Left colon (tissue), 2 donors: ENCODE results near the gene GSK3A. TPM values are rescaled to one million over a fixed set of nuclear protein-coding genes. Genes with fewer than 3 reads are reported as not detected.

Experiments used
- ATAC-seq: fragments of 200-7000 bp; cut with Tn5 transposase; one replicate; pipeline ENCODE4 v1.9.1; 2020; ENCODE audit warnings: mild to moderate bottlenecking, moderate library complexity
- DNase-seq, 2 donors: peaks; one replicate each; pipeline ENCODE4 v3.0.0-alpha.2; 2020
- intact Hi-C, 2 donors: fragments of 100-400 bp; cut with DNase I in 1 of 2; cut with micrococcal nuclease in 1 of 2; formaldehyde crosslinking; loops; one replicate each; pipeline versions ENCODE4 v1.11.2 to v1.14.0; 2022; cut with DNase I, micrococcal nuclease
- total RNA-seq, 2 donors: library from RNA; stranded (reverse); fragmentation: NEBNext Ultra II Directional; extraction: Animal tissue kit (Norgen Biotek cat#: 25700); gene quantifications; one replicate each; pipeline ENCODE4 v1.2.1, GENCODE V29; 2021
- donor health status: DM: no; HTN: no; CAD: no.
- donor health status: DM: yes; HTN: yes; CAD: no.

The GSK3A gene
- total RNA-seq, 2 donors from 2014 or later: 40.9 to 43.3 TPM

DNA sequence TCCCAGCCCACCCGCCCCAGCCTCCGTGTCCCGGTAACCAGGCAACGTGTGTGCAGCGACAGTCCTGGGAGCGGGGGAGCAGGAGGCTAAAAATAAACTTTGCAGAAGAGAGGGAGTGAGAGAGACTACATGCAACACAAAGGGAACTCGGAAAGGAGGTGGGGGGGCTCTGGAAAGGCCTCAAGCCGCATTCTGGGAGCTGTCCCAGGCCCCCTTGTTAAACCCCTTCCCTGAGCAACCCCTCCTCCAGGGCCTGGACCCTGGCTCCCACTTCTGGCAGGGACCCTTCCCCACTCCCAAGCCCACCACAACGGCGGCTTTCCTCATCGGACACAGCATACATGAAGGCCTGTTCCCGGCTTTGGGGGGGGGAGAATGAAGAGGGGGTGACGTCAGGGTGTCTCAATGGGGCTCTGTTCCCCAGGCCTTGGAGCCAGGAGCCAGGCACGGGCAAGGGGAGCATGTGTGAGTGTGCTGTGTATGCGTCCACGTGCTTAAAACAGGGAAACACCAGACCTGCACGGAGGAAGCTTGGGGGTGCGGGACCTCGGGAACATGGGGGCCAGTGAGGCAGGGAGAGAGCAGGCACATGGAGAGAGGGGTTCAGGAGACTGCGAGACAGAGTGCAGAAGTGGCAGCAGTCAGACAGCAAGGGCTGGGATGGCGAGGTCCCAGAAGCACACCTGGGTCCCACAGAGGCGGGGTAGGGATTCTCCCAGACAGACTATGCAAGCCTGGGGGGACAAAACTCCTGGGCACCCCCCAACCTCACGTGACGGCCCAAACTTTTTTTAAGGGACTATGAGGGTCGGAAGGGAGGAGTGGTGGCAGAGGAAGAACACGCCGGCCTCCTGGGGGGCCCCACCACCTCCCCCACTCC lies 10.2 kb upstream of the GSK3A start:
- no peak for ATAC-seq
- peak in 1 of 2 donors; percentile 34 for DNase-seq

DNA sequence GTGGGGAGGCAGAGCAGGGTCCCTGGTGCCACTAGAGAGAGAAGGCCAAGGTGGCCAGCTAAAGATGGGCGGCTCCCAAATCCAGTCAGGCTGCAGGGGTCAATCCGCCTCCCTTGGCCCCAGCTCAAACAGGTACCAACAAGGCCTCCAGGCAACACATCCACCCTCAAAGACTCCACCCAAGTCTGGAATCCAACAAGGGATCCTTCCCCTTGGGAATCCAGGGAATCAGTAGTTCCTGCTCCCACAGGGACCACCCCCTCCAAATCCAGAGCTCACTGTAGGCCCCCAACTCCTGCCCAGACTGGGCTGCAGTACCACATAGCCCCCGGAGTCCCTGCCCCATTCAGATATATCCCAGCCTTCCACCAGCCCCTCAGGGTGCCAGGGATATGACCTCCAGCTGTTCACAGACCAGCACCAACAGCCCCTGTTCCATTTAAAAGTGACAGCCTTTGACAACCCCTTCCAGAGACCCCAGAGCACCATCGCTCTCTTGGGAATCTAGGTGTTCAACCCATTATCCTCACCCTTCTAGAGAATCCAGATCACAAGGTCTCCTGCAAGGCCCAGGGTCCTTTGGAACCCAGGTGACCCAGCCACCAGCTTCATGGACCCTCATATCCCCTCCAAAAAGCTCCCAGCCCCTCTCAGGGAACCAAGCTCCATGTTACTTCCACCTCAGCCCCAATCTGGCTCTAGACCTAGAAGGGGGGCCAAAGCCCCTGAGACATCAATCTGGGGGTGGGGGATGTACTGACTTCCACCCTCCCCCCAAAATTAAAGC lies 9.4 kb upstream of the GSK3A start:
- DNase-seq (no peak), ATAC-seq (no peak)
- intact Hi-C loops: no loop called here

More for the DNA sequence above, 10.2 kb upstream of the GSK3A start:
- intact Hi-C loops: no loop called here

DNA sequence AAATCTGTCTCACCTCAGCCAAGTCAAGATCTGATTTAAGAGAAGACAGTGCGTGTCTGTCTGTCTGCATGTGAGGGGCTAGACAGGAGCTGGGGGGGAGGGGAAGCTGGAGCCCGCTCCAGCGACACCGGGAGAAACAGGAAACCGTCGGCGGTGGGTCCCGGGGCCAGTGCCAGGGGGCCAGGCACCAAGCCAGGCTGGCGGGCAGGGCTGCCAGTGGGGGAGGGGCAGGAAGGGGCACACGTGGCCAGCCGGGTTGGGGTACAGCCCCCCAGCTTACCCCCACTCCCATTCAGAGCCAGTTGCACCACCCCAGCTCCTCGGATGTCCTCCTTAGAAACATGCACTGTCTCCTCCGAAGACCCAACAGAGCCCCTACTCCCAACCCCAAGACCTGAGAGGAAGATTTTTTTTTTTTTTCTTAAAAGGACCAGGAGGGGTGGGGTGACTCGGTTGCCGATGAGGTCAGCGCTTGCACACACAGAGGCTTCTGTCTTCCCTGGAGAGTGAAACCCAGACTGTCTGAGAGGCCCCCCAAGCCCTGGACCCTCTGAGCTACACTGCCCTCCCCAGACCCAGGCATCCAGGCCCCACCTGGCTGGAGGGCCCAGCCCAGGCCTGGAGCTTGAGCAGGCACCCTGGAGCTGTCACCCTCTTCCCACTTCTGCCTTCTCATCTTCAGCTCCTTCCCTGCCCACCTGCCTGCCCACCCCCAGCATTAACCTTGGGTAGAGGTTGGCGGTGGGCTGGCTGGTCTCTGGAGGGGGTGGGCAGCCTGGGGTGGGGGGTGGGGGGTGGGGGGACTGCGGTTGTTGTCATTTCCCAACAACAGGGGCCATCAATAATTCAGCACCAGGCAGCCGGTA lies 8.5 kb upstream of the GSK3A start:
- intact Hi-C loops: no loop called here
- ATAC-seq (no peak), DNase-seq (peak in 1 of 2 donors; percentile 35)

DNA sequence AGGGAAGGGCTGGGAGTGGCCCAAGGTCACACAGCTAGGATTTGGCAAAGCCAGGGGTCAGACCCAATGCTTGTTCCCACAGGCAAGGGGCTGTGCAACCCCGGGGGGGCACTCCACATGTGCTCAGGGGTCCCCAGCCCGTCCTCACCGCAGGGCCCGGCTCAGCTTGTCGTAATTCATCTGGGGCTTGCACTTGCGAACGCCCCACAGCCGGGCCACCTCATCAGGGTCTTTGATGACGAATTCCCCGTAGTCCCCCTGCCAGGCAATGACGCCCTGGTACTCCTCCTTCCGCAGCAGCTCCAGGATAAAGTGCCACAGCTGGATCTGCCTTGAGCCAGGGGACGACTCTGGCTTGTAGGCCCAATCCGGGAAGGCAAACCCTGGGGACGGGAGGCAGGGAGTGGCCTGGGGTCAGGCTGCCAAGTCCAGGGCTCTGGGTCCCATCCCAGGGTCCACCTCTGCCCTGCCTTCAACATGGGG lies 7.8 kb upstream of the GSK3A start:
- ATAC-seq (no peak), DNase-seq (no peak)
- intact Hi-C loops: no loop called here

DNA sequence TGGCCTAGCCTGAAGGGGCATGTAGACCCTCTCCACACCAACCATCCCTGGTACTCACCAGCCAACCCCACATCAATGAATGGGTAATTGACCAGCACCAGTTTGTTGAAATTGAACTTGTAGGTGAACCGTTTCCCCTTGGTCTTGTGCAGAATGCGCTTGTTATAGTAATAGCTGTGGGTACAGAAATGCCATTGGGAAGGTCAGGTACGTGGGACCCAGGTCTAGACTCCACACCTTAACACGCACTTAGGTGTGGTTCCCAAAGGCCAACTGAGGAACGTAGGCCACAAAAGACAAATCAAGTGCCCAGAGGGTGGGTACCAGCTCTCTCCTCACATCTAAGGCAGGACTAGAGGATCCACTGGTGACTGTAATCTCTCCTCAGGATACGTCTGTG lies 7.4 kb upstream of the GSK3A start:
- intact Hi-C loops: loop anchor here in 1 of 2 donors (5.0 kb wide), 1 partner anchor 33 kb away; no protein-coding TSS in a partner anchor
- ATAC-seq (no peak), DNase-seq (no peak)

DNA sequence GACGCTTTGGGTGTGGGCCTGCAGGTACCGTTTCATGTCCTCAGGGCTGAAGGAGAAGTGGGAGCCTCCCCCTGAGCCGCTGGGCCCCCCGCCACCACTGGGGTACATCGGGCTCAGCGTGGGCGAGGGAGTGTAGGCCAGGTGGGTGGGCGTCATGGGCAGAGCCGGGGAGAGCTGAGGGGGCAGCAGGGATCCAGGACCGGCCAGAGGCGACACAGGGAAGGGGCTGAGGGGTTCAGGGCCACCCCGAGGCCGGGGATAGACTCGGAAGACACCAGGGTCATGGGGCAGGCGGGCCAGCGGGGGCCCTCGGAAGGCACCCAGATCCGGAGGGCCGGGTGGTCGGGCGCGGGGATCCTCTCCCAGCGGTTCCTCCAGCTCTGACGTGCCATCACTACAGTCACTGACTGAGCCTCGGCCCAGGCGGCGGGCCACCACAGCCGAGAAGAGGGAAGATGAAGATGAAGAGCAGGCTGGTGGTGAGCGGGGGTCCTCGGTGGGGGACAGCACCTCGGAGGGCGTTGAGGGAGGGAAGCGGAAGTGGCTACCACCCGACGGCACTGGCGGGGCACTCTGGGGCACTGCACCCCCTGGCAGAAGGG lies 6.8 kb upstream of the GSK3A start:
- no peak for DNase-seq
- intact Hi-C loops: loop anchor here in 1 of 2 donors (5.0 kb wide), 1 partner anchor 33 kb away; no protein-coding TSS in a partner anchor
- ATAC-seq: no peak

DNA sequence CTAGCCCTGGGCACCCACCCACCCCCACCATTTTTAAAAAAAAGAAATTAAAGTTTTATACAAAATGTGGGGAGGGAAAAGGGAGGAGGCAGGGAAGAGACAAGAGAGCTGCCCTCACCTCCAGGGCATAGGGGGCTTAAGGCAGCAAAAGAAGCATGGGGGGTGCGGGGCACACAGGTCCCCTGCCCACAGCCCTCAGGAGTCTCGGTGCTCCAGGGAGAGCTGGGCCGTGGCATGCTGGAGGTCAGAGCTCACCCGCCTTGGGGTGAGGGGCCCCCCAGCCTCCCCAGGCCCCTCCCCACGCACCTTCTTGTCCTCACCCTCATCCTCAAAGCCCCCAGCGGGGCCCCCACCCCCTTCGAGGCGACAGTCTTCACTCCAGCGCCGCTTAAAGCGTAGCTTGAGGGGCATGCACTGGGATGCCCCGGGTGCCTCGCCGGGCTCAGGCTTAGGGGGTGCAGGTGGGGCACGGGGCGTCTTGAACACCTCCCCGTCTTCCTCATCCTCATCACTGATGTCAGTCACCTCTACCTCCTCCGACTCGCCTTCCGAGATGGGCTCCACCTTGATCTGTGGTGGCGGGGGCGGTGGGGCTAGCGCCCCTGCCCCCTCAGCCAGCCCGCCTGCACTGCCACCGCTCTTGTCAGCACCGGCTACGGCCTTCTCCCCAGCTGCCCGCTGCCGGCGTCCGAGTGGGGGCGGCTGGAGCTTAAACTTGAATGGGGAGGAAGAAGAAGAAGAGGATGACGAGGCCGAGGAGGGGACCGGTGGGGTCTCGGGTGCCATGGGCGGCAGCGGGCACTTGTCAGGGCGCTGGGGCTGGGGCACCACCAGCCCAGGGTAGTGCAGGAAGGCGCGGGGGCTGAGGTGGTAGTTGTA lies 6.1 kb upstream of the GSK3A start:
- DNase-seq: no peak
- intact Hi-C loops: loop anchor here in 1 of 2 donors (5.0 kb wide), 1 partner anchor 34 kb away; no protein-coding TSS in a partner anchor
- ATAC-seq: no peak

DNA sequence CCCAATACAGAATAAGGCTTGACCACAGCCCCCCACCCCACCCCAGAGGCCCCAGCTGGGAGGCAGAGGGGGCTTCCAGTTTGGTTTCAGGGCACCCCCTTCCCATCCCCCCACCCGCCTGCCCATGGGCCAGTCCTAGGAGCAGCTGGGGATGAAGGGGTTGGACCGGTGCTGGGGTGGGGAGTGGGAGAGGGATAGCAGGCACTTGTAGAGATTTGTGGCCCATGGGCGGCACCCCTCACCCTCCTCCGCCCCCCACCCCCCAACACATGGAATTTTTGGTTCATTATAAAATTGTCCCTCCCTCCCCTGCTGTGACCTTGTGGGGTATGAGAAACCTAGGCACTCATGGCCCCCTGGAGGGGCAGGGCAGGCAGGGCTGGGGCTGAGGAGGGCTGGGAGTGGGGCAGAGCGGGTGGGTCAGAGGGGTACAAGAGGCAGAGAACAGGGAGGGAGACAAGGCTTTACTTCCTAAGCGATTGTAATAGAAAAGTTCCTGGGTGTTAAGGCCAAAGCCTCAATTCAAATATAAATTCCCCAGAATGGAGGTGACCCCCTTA lies 5.3 kb upstream of the GSK3A start:
- DNase-seq (no peak), ATAC-seq (no peak)
- intact Hi-C loops: loop anchor here in 1 of 2 donors (5.0 kb wide), 1 partner anchor 35 kb away; no protein-coding TSS in a partner anchor

DNA sequence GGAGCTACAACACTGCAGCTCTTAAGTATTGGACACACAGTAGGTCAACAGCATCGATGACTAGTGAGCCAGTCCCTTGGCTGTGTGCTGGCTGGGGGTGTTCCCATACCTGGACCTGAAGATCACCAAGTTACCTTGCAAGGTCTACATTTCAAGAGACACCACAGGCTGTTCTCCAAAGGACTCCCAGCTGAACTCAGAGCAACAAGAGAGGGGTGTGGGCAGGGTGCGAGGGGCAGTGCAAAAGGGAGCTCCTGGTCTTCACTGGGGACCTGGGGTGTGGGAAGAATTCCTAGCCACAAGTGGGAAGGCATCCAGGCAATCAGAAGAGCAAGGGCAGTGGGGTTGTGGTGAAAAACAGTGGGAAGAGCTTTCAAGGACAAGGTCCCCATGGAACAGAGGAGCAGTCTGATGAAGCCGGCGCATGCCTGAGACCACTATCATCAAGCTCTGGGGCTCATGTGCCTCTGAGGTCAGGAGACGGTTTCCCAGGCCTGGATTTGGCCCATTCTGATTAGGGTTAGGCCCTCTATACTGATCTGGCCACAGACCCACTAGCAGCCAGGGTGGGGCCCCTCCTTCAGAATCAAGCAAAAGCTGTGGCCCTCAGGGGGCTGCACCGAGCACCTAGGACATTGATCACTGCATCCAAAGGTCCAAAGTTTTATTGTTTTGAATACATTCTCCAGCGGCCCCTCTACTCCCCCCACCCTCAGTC lies 4.7 kb upstream of the GSK3A start:
- intact Hi-C loops: loop anchor here in 1 of 2 donors (5.0 kb wide), 1 partner anchor 35 kb away; no protein-coding TSS in a partner anchor
- ATAC-seq: no peak

DNA sequence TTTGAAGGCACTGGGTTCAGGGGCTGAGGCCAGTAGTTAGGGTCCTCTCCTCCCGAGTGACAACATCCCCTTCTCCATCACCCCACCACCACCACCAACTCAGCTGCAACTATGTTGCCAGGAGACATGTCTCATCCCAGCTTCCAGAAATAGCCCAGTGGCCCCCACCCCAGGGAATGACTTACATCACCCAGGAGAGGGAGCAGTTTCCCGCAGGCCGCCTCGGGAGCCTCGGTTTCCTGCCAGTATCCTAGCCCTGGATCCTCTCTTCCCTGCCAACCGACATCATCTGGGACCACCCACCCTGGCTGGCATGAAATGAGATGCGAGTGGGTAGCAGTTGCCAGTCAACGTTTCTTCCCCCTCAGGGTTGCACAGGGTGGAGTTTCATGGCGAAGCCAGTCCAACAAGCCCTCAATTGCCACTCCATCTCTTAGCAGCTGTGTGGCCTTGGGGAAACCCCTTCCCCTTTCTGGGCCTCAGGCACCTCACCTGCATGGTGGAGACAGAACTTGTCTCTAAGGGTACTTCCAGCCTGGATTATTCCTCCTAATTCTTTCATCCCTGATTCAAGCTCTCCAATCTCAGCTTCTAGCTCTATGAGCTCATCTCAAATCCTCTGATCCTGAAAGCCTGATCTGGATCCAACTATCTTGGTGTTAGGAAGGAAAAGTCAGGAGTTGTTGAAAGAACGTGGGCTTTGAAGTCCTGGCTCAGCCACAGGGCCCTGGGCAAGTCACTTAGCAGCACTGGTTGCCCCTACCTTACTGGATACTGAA lies 3.9 kb upstream of the GSK3A start:
- no peak for ATAC-seq
- intact Hi-C loops: loop anchor here in 1 of 2 donors (5.0 kb wide), 1 partner anchor 36 kb away; no protein-coding TSS in a partner anchor
- DNase-seq: peak; percentile 72 to 76

More for the DNA sequence above, 4.7 kb upstream of the GSK3A start:
- no peak for DNase-seq

DNA sequence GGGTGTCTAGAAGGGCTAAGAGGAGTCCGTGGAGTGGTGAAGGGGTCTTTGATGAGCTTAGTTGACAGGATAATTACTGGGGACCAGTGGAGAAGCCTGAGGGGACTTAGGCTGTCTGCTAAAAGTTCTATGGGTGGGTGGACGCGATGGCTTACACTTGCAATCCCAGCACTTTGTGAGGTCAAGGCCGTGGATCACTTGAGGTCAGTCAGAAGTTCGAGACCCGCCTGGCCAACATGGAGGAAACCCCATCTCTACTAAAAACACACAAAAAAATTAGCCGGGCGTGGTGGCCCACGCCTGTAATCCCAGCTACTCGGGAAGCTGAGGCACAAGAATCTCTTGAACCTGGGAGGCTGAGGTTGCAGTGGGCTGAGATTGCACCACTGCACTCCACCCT lies 2.8 kb upstream of the GSK3A start:
- intact Hi-C loops: loop anchor here in 1 of 2 donors (5.0 kb wide), 1 partner anchor 37 kb away; no protein-coding TSS in a partner anchor
- ATAC-seq: no peak
- DNase-seq: no peak

DNA sequence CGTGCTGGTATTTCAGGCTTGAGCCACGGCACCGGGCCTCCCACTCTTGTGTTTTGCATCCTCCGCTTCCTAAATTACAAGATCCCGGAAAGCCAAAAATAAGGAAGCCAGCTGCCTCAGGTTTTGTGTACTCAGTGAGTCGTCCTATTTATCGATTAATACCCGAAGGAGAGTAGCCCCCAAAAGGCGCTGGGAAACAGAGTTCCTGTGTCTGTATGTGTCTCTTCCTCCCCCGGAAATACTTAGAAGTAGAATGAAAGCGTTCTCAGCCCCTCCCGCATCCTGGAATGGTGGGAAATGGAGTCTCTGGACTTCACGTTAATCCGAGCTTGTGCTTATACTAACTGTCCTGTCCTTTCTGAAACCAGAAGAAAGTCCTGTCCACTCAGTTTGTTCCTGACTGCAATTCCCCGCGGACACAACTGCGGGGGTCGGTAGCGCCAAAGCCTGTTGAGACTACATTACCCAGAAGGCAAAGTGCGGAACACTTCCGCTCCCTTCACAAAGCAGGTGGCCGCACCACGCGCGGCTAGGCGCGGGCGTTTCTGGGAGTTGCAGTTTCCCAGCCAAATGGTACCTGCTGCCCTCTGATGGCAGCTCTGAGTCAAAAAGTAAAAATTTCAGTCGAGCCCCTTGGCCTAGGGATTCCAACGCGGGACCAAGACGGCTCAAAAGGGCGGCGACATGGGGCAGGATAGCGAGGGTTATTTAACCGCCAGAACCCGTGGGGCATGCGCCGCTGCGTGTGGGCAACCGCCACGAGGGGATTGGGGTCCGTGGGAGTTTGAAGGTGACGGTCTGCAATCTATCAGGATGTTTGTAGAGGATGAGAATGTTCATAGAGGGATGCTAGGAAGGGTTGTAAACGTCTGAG lies 2.2 kb upstream of the GSK3A start:
- DNase-seq (peak; percentile 93 to 94), ATAC-seq (peak; percentile 49)
- intact Hi-C loops: loop anchor here in 1 of 2 donors (5.0 kb wide), 1 partner anchor 38 kb away; no protein-coding TSS in a partner anchor

DNA sequence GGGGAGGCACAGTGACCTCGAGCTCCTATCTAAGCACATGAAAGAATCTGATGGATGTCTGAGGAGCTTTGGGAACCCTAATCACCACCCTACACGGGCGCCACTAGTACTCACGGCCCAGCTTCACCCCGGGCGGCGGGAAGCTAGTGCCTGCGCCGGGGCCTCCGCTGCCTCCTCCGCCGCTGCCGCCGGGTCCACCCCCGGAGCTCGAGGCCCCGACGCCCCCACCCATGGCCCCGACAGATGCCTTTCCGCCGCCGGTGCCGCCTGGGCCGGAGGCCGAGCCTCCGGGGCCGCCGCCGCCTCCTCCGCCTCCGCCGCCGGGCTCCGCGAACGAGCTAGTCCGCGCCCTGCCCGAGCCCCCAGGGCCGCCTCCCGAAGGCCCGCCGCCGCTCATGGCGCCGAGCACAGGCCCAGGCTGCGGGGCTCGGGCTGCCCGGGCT lies 312 bp downstream of the GSK3A start:
- ATAC-seq: no peak
- peak; percentile 40 to 60 for DNase-seq
- intact Hi-C loops: no loop called here

DNA sequence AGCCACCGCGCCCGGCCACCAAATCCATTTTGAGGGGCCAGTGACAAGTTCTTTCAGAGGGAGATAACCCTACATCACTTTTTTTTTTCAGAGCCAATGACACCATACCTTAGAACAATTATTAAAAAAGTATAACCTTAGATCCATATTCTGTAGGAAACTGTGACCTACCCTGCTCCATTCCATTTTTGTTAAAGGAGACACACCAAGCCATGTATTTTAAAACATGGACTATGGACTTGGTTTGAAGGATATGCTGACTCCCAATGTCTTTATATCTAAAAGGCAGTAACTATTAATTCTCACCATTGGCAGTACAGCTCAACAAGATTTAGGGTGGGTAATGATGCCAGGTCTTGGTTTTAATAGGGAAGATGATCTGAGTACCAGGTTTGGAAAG lies 1.1 kb downstream of the GSK3A start:
- DNase-seq (no peak), ATAC-seq (no peak)
- intact Hi-C loops: no loop called here
